Duodenal mucosa (tissue), 2 donors: Measurements from ENCODE around the gene BTF3L4.
"Not testable (repeated sequence)": the region's sequence is repeated elsewhere in the genome, so short reads cannot be mapped to it uniquely, and the experiment has no call there.

ENCODE experiments used
- H3K27ac ChIP-seq: one replicate; pipeline ENCODE4 v1.7.0; 2013; ENCODE audit warnings: low read depth, low read length
- H3K27me3 ChIP-seq, 2 donors: one replicate each; pipeline ENCODE4 v1.7.0; 2013; ENCODE audit warnings: low read length in 2 of 2, control low read depth in 1 of 2; ENCODE audit not compliant: insufficient read depth in 2 of 2, control insufficient read depth in 1 of 2
- H3K36me3 ChIP-seq, 2 donors: one replicate each; pipeline ENCODE4 v1.7.0; 2013; ENCODE audit warnings: low read length in 2 of 2, control low read depth in 1 of 2; ENCODE audit not compliant: insufficient read depth in 2 of 2, control insufficient read depth in 1 of 2
- H3K4me1 ChIP-seq, 2 donors: one replicate each; pipeline ENCODE4 v1.7.0; 2013; ENCODE audit warnings: low read length in 2 of 2, control low read depth in 1 of 2; ENCODE audit not compliant: insufficient read depth in 2 of 2, control insufficient read depth in 1 of 2
- H3K4me3 ChIP-seq, 2 donors: one replicate each; pipeline ENCODE4 v1.7.0; 2013; ENCODE audit warnings: low read length in 2 of 2, low read depth in 1 of 2
- H3K9ac ChIP-seq, 2 donors: one replicate each; pipeline ENCODE4 v1.7.0; 2013; ENCODE audit warnings: low read length in 2 of 2, low read depth in 1 of 2
- H3K9me3 ChIP-seq, 2 donors: one replicate each; pipeline ENCODE4 v1.7.0; 2013; ENCODE audit warnings: low read length in 2 of 2, control low read depth in 1 of 2; ENCODE audit not compliant: control insufficient read depth in 1 of 2

Gene BTF3L4

GRCh38 chr1:52033190-52034049 lies 22.7 kb upstream of the BTF3L4 start, which contains the start of gene KTI12:
Gene KTI12 (minus strand): TSS chr1:52033810. CDS start chr1:52033761, 49 bp downstream.
- Histone ChIP-seq H3K9ac (peak within 1 kb of the TSS; percentile 75 to 91), H3K36me3 (no peaks in the 10 kb centered on the region), H3K9me3 (no peaks in the 10 kb centered on the region), H3K4me3 (peak within 1 kb of the TSS; percentile 94 to 98), H3K4me1 (peaks cover 20 to 30% of the 10 kb centered on the region in 2 donors), H3K27ac (peak within 1 kb of the TSS; percentile 88), H3K27me3 (no peaks in the 10 kb centered on the region)

- H3K4me1 ChIP-seq, result peaks cover 20 to 30% of the 10 kb centered on the region in 2 donors
- no peaks in the 10 kb centered on the region for H3K27me3 ChIP-seq
- peak overlapping the region; percentile 88 for H3K27ac ChIP-seq
- H3K9ac ChIP-seq, result peak overlapping the region in 1 of 2 donors; percentile 75
- no peaks in the 10 kb centered on the region for H3K9me3 ChIP-seq
- H3K4me3 ChIP-seq, result peak overlapping the region; percentile 94 to 98
- peaks cover 0 to under 1% of the 10 kb centered on the region in 2 donors for H3K36me3 ChIP-seq
Measured at GRCh38 chr1:52034050-52034384, 22.1 kb upstream of the BTF3L4 start.

GRCh38 chr1:52037402-52037814 lies 18.7 kb upstream of the BTF3L4 start:
- H3K9me3 ChIP-seq, result no peaks in the 10 kb centered on the region
- peaks cover 0 to 15% of the 10 kb centered on the region in 2 donors for H3K36me3 ChIP-seq
- H3K4me3 ChIP-seq, result no peak overlapping the region
- H3K9ac ChIP-seq, result no peak overlapping the region
- H3K27me3 ChIP-seq, result no peaks in the 10 kb centered on the region
- peaks cover 7% of the 10 kb centered on the region in 2 donors for H3K4me1 ChIP-seq
- no peak overlapping the region for H3K27ac ChIP-seq

GRCh38 chr1:52037909-52038308 lies 18.2 kb upstream of the BTF3L4 start:
- H3K9ac ChIP-seq, result no peak overlapping the region
- H3K36me3 ChIP-seq, result peaks cover 0 to 15% of the 10 kb centered on the region in 2 donors
- no peaks in the 10 kb centered on the region for H3K27me3 ChIP-seq
- no peak overlapping the region for H3K27ac ChIP-seq
- no peaks in the 10 kb centered on the region for H3K9me3 ChIP-seq
- peaks cover 3 to 5% of the 10 kb centered on the region in 2 donors for H3K4me1 ChIP-seq
- no peak overlapping the region for H3K4me3 ChIP-seq

GRCh38 chr1:52041551-52042185 lies 14.4 kb upstream of the BTF3L4 start:
- H3K36me3 ChIP-seq, result peaks cover 0 to 17% of the 10 kb centered on the region in 2 donors
- H3K4me3 ChIP-seq, result no peak overlapping the region
- H3K9me3 ChIP-seq, result no peaks in the 10 kb centered on the region
- H3K4me1 ChIP-seq, result no peaks in the 10 kb centered on the region
- no peak overlapping the region for H3K9ac ChIP-seq
- H3K27ac ChIP-seq, result no peak overlapping the region
- no peaks in the 10 kb centered on the region for H3K27me3 ChIP-seq

GRCh38 chr1:52045236-52045635 lies 10.9 kb upstream of the BTF3L4 start:
- Histone ChIP-seq H3K36me3 (peaks cover 0 to 9% of the 10 kb centered on the region in 2 donors), H3K4me1 (no peaks in the 10 kb centered on the region), H3K4me3 (no peak overlapping the region), H3K9ac (no peak overlapping the region), H3K27ac (no peak overlapping the region), H3K9me3 (no peaks in the 10 kb centered on the region), H3K27me3 (no peaks in the 10 kb centered on the region)

GRCh38 chr1:52045666-52046195 lies 10.4 kb upstream of the BTF3L4 start:
- H3K27me3 ChIP-seq, H3K9ac ChIP-seq, H3K36me3 ChIP-seq, H3K4me3 ChIP-seq, H3K4me1 ChIP-seq, H3K9me3 ChIP-seq, H3K27ac ChIP-seq: not testable (repeated sequence)

- H3K4me3 ChIP-seq, H3K4me1 ChIP-seq, H3K9ac ChIP-seq, H3K36me3 ChIP-seq, H3K9me3 ChIP-seq, H3K27ac ChIP-seq, H3K27me3 ChIP-seq: not testable (repeated sequence)
Measured at GRCh38 chr1:52049337-52049736, 6.8 kb upstream of the BTF3L4 start.

GRCh38 chr1:52053862-52054261 lies 2.2 kb upstream of the BTF3L4 start:
- peak overlapping the region; percentile 94 to 99 for H3K4me3 ChIP-seq
- no peaks in the 10 kb centered on the region for H3K27me3 ChIP-seq
- no peaks in the 10 kb centered on the region for H3K9me3 ChIP-seq
- peaks cover 26 to 29% of the 10 kb centered on the region in 2 donors for H3K4me1 ChIP-seq
- H3K27ac ChIP-seq, result no peak overlapping the region
- peaks cover 4 to 5% of the 10 kb centered on the region in 2 donors for H3K36me3 ChIP-seq
- H3K9ac ChIP-seq, result peak overlapping the region; percentile 85 to 88

- no peaks in the 10 kb centered on the region for H3K27me3 ChIP-seq
- peak overlapping the region; percentile 85 to 88 for H3K9ac ChIP-seq
- peaks cover 4 to 5% of the 10 kb centered on the region in 2 donors for H3K36me3 ChIP-seq
- no peaks in the 10 kb centered on the region for H3K9me3 ChIP-seq
- peak overlapping the region; percentile 83 for H3K27ac ChIP-seq
- peaks cover 31 to 33% of the 10 kb centered on the region in 2 donors for H3K4me1 ChIP-seq
- peak overlapping the region; percentile 94 to 99 for H3K4me3 ChIP-seq
Measured at GRCh38 chr1:52054496-52055065, 1.5 kb upstream of the BTF3L4 start.
